G401 (cell line): ENCODE data around the gene AGFG2. TPM values are rescaled to one million over a fixed set of nuclear protein-coding genes. Genes with fewer than 3 reads are reported as not detected.
A peak's percentile ranks its signal among the peaks of the same experiment; 100 is the strongest.

ENCODE experiments used
- DNase-seq: peaks from one replicate; pipeline ENCODE4 v3.0.0-alpha.2; 2015; ENCODE audit warnings: low spot score
- in situ Hi-C: cut with HindIII; loops from 2 replicates; pipeline ENCODE4 v1.10.0; 2016; ENCODE audit warnings: low sequenced_read_pairs, mixed read lengths
- total RNA-seq: library from RNA; depleted of rRNA; stranded (reverse); fragments of >200 nt; shearing (Covaris generic); gene quantifications from 2 replicates; pipeline ENCODE4 v1.2.3, GENCODE V29; 2014; rRNA removed

Gene AGFG2
- total RNA-seq, 1 experiment from 2014 or later = 42.3 TPM

DNA sequence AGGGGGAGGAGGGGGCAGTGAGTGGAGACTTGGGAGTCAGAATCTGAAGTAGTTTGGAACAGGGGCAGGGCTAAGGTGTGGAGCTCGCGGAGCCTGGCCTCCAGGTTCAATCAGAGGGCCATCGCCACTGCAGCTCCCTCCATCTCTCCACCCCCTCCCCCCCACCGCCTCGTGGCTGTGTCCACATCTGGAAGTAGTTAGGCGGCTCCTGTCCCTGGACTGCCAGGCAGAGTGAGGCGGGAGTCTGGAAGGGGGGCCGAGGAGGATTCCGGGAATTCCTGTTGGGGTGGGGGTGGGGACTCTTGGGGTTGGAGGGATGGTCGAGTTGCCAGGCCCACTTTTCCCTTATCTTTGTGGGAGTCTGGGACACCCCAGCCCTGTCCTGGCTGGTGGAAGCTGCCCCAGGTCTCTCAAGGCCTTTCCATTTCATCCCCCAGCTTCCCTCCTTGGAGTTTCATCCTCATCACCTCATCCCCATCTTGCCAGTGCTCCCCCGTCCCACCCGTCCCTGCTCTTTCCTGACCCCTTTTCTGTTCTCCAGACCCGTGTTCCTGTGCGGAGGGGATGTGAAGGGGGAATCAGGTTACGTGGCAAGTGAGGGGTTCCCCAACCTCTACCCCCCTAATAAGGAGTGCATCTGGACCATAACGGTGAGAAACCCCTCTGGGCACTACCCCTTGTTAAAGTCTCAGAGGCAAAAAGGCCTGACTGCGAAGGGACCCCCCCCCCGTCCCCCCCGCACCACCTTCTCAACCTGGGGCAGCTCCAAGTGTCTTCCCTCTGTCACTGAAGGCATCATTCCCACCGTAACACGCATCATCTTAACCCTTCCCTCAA lies 64.1 kb downstream of the AGFG2 start:
- in situ Hi-C loops = no loop called here
- DNase-seq = peak; percentile 27

DNA sequence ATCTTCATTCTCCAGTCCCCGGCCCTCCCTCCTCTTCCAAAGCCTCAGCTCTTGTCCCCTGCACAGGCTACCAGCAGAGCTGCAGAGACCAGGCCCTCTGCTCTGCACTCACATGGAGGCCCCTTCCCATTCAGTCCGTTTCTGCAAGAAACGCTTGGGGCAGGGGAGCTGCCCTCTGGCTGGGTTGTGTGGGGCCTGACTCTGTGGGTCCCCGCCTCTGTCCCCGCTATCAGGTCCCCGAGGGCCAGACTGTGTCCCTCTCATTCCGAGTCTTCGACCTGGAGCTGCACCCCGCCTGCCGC lies 64.7 kb downstream of the AGFG2 start:
- in situ Hi-C loops = no loop called here
- peak; percentile 47 for DNase-seq

DNA sequence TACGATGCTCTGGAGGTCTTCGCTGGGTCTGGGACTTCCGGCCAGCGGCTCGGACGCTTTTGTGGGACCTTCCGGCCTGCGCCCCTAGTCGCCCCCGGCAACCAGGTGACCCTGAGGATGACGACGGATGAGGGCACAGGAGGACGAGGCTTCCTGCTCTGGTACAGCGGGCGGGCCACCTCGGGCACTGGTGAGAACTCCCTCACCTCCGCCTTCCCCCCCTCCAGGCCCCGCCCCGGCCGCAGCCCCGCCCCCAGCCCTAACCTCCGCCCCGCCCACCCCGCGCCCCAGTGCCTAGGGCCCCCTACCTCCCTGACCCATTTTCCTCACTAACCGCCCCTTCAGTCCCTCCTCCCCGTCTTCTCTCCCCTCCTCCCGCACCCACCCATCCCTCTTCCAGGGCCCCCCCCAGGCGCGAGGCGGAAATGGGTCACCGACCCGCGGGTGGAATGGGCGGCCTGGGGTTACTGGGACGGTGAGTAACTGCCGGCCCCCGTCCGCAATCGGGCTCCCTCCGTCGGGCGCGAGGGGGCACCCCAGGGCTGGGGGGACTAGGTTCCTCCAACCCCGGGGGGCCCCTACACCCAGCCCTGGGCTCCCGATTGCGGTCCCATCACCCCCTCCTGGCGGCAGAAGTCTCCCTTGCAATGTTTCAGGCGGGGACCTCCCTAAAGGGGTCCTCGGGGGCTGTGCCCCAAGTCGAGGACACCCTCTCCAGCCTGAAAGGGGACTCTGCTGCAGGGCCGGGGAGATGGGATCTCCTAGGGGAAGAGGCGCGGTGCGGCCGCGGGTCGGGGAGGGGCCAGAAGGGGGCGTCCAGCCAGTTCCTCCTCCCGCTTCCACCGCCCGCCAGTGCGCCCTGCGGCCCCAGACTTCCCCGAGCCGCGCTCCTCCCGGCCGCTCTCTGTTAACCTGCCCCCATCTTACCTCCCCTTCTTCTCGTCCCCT lies 65.3 kb downstream of the AGFG2 start:
- DNase-seq = peak; percentile 75
- in situ Hi-C loops = no loop called here

DNA sequence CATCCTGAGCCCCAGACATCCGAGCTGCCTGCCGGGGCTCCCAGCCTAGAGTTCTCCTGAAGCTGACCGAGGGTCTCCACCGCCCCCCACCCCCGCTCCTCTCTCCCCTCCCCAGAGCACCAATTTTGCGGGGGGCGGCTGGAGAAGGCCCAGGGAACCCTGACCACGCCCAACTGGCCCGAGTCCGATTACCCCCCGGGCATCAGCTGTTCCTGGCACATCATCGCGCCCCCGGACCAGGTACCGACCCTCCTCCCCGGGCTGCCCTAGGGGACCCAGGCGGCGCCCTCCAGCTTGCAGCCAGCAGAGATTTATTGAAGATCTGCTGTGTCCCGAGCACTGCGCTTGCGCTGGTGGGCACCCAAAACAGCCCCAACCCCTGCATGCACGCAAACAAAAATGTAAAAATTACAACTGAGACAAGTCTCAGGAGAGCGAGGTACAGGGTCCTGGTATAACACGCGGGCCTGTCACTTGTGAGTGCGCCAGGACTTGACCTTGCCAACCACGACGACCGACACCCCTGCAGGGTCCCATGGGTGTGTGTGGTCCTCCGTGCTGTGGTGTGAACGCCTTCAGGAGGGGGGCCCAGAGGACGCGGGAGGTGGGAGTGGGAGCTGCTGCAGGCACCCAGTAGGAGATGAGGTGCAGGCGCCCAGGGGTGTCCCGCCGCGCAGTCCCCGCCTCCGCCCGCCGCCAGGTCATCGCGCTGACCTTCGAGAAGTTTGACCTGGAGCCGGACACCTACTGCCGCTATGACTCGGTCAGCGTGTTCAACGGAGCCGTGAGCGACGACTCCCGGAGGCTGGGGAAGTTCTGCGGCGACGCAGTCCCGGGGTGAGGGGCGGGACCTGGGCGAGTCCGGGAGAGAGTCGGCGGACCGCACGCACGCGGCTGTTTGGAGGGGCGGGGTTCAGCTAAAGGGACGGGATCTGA lies 66.2 kb downstream of the AGFG2 start:
- in situ Hi-C loops = no loop called here
- DNase-seq = peak; percentile 24

DNA sequence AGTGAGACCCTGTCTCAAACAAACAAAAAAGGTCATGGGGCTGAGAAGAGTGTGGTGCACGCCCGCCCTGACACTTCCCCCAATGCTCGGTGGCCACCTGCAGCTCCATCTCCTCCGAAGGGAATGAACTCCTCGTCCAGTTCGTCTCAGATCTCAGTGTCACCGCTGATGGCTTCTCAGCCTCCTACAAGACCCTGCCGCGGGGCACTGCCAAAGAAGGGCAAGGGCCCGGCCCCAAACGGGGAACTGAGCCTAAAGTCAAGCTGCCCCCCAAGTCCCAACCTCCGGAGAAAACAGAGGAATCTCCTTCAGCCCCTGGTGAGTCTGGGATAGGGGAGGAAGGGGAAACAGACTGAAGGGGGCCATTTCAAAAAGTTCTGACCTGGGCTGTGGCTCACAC lies 67.3 kb downstream of the AGFG2 start:
- DNase-seq = no peak
- in situ Hi-C loops = no loop called here

DNA sequence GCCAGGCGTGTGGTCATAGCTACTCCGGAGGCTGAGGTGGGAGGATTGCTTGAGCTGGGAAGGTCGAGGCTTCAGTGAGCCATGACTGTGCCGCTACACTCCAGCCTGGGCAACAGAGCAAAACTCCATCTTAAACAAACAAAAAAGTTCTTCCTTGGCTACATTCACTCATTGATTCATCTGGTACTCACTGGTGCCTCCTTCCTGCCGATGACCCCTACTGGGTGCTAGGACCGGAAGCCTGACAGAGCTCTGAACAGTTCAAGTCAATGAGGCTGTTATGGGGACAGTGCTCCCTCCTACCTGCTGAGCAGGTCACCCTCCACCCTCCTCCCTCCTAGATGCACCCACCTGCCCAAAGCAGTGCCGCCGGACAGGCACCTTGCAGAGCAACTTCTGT lies 68.1 kb downstream of the AGFG2 start:
- in situ Hi-C loops = no loop called here
- DNase-seq = no peak

DNA sequence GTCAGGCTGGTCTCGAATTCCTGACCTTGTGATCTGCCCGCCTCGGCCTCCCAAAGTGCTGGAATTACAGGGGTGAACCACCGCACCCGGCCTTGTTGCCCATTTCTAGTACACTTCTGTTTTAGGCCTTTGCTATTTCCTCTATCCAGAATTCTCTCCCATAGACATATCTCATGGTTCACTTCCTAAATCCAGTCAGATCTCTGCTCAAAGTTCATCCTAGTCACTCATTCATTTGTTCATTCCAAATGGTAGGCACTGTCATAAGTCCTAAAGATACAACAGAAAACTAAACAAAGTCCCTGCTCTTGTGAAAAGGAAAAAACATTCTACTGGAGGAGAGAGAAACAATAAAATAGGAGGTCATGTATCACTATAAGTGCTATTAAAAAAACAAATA lies 71.0 kb downstream of the AGFG2 start:
- DNase-seq = no peak
- in situ Hi-C loops = no loop called here

DNA sequence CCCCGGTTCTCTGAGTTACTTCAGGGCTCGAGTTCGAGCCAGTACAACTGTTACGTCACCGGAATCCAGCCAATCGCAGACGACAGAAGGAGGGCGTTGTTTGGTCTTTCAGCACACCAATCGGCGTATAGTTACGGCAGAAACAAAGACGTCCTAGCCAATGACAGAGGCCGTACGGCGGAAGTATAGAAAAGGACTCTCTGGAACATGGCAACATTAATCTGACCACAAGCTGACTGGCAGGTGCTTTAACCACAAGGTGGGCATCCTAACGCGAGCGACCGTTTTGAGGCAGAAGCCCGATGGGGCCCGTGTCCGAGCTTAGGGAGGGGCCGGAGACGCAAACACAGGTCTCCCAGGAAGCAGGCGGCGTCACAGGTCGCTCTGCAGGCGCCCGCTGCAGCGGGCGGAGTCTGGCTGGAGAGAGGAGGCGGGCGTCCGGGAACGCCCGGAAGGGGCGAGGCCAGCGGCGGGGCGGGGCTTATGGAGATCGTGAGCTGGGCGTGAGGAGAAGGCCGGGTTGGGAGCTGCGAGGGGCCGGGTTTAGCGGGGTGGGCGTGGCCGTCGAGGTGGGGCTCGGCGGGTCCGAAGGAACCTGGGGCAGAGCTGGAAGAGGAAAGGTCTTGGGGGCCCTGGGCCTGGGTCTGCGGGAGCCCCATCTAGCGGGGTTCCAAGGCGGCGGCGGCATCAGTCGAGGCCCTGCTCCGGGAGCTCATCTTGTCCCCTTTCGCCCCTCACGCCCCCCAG lies 73.2 kb downstream of the AGFG2 start, which contains the start of gene MOSPD3:
Gene MOSPD3, plus strand, starts transcription at position 558 of the 747 bp plus-strand sequence. CDS start 252 bp downstream, outside the sequence.
- in situ Hi-C loops = no loop called here
- DNase-seq = peak; percentile 100

DNA sequence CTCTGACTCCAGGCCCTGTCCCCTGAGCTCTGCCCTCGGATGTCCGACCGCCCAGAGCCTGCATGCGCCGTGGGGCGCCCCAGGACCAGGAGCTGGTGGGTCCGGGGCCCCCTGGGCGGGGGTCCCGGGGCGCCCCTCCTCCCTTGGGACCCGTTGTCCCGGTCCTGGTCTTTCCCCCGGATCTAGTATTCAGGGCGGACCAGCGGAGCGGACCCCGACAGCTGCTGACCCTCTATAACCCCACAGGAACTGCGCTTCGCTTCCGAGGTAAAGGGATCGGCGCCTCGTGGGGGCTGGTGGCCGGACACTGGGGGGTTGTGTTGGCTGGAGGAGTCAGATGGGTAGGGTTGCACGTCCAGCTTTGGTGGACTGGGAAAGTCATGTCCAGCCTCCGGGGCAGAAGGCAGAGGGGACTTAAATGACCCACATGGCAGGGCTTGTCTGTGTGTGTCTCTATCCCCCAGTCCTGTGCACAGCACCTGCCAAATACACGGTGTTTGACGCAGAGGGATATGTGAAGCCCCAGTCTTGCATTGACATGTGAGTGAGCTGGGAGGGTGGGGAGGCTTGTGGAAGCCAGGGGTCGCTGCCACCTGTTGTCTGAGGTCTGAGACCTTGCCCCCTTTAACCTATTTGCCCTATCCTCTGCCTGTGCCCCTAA lies 73.9 kb downstream of the AGFG2 start:
- in situ Hi-C loops = no loop called here
- DNase-seq = no peak

DNA sequence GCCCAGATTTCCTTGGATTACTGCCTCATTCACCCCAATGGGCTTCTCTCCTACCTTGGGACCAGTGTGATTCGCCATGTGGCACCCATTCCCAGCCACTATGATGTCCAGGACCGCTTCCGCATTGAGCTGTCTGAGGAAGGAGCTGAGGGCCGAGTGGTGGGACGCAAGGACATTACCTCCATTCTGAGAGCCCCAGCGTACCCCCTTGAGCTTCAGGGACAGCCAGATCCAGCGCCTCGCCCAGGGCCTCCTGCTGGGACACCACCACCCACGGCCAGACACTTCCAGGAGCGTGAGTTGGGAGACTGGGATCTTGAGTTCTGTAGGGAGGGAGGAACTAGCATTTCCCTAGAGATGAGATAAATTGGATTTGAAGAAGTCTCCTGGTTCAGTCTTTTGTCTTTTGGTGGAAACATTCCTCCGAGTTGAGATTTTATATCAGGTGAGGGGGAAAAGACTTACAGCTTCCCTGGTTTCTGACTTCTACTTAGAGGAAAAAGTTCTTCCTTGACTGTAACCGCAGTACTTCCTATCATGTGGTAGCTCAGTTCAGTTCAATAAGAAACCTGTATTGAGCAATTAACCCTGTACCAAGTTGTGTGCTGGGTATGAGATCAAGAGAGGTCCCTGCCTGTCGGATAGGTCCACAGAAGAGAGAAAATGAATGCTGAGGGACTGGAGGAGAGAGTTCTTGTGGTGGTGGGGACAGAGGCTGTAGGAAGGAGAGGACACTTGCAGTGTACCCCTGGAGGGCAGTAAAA lies 74.6 kb downstream of the AGFG2 start:
- no peak for DNase-seq
- in situ Hi-C loops = no loop called here

DNA sequence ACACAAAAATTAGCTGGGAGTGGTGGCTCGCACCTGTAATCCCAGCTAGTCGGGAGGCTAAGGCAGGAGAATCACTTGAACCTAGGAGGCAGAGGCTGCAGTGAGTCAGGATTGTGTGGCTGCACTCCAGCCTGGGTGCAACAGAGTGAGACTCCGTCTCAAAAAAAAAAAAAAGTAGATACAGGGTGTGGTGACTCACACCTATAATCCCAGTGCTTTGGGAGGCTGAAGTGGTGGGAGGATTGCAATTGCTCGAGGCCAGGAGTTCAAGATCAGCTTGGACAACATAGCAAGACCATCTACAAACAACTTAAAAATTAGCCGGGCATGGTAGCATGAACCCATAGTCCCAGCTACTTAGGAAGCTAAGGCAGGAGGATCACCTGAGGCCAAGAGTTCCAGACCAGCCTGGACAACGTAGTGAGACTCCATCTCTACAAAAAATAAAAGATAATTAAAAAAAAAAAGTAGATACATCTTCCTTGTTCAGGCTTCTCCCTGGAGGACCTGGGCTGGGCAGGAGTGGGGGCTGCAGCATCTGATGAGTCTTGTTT lies 75.4 kb downstream of the AGFG2 start:
- in situ Hi-C loops = no loop called here
- DNase-seq = no peak

Other genes with a start within 250 kb of the AGFG2 start
- gene SPDYE3, start 231.5 kb upstream of the AGFG2 start, total RNA-seq = not detected in 2 replicates
- gene PILRB, start 181.1 kb upstream of the AGFG2 start, total RNA-seq = 14.7 and 21.5 TPM in 2 replicates
- gene PILRA, start 165.7 kb upstream of the AGFG2 start, total RNA-seq = 1.6 TPM in 1 of 2 replicates, not detected in the other
- 0.54 and 0.62 TPM in 2 replicates for gene ZCWPW1, start 110.5 kb upstream of the AGFG2 start, total RNA-seq
- gene MEPCE, start 109.4 kb upstream of the AGFG2 start, total RNA-seq = 42.5 and 57.7 TPM in 2 replicates
- gene PPP1R35, start 102.7 kb upstream of the AGFG2 start, total RNA-seq = 56.1 and 59.4 TPM in 2 replicates
- not detected in 2 replicates for gene SPACDR, start 74.9 kb upstream of the AGFG2 start, total RNA-seq
- gene TSC22D4, start 60.0 kb upstream of the AGFG2 start, total RNA-seq = 80.1 and 118 TPM in 2 replicates
- 17.3 and 23.0 TPM in 2 replicates for gene NYAP1, start 55.3 kb upstream of the AGFG2 start, total RNA-seq
- not detected in 2 replicates for gene SAP25, start 34.7 kb downstream of the AGFG2 start, total RNA-seq
- gene LRCH4, start 46.9 kb downstream of the AGFG2 start, total RNA-seq = 6.5 and 12.1 TPM in 2 replicates
- 0.78 TPM in 1 of 2 replicates, not detected in the other for gene FBXO24, start 47.1 kb downstream of the AGFG2 start, total RNA-seq
- gene PCOLCE, start 63.2 kb downstream of the AGFG2 start, total RNA-seq = 72.9 and 82.8 TPM in 2 replicates
- gene MOSPD3, start 73.3 kb downstream of the AGFG2 start, total RNA-seq = 12.9 and 52.9 TPM in 2 replicates
- gene TFR2, start 102.3 kb downstream of the AGFG2 start, total RNA-seq = 1.1 and 1.7 TPM in 2 replicates
- gene ACTL6B, start 117.2 kb downstream of the AGFG2 start, total RNA-seq = 0.14 TPM in 1 of 2 replicates, not detected in the other
- gene GNB2, start 134.5 kb downstream of the AGFG2 start, total RNA-seq = 232 and 241 TPM in 2 replicates
- 20.6 and 28.1 TPM in 2 replicates for gene GIGYF1, start 155.0 kb downstream of the AGFG2 start, total RNA-seq
- 116 and 136 TPM in 2 replicates for gene POP7, start 166.9 kb downstream of the AGFG2 start, total RNA-seq
- not detected in 2 replicates for gene EPO, start 181.3 kb downstream of the AGFG2 start, total RNA-seq
- not detected in 2 replicates for gene ZAN, start 194.4 kb downstream of the AGFG2 start, total RNA-seq